ENCODE data around the gene DQX1.

The DQX1 gene

DNA sequence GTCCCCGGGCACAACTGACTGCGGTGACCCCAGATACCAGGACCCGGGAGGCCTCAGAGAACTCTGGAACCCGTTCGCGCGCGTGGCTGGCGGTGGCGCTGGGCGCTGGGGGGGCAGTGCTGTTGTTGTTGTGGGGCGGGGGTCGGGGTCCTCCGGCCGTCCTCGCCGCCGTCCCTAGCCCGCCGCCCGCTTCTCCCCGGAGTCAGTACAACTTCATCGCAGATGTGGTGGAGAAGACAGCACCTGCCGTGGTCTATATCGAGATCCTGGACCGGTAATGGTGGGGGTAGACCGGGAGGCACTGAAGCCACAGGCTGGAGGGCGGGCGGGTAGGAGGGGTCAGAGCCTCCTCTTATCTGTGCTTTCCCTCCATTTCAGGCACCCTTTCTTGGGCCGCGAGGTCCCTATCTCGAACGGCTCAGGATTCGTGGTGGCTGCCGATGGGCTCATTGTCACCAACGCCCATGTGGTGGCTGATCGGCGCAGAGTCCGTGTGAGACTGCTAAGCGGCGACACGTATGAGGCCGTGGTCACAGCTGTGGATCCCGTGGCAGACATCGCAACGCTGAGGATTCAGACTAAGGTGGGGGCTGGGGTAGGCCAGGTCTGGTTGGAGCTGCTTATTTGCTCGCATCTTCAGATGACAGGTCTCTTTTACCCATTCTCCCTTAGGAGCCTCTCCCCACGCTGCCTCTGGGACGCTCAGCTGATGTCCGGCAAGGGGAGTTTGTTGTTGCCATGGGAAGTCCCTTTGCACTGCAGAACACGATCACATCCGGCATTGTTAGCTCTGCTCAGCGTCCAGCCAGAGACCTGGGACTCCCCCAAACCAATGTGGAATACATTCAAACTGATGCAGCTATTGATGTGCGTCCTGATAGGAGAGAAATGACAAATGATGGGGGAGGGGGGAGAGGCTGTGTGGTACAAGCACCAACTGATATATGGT is 4.5 kb upstream of the DQX1 start:
- peak in 1 of 2 experiments; percentile 30 for DNase-seq

DNA sequence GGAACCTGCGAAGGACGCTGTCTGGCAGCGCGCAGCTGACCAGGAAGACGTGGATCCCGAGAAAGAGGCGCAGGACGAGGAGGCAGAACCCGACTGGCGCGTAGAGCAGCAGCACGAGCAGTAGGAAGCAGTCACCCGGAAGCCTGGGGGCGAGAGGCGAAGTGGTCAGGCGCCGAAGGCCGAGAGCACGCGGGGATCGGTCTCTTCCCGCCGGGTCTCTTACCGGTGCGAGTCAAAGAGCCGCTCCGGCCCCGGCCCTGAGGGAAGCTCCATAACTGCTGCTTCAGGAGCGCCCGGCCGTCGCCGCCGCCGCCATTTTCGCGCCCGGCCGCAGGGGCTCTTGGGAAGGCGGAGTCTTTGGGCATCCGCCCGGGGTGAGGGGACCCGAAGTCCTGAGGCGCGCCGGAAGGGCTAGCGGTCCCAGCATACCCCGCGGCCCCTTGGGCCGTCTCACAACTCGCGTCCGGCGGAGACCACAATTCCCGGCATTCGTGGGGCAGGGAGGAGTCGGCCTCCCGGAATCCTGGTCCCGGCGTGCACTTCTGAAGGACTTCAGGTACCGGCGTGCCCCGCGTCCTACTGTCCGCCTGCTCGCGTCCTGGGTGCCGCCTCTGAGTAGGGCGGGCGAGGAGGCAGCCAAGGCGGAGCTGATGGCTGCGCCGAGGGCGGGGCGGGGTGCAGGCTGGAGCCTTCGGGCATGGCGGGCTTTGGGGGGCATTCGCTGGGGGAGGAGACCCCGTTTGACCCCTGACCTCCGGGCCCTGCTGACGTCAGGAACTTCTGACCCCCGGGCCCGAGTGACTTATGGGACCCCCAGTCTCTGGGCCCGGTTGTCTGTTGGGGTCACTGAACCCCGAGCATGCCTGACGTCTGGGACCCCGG is 3.6 kb upstream of the DQX1 start, which contains the start of the genes AUP1 and HTRA2:
TSS of gene AUP1 (minus strand) at position 350 of the 882 bp plus-strand sequence. CDS start at position 273, 77 bp downstream.
TSS of gene HTRA2 (plus strand) at position 577 of the 882 bp plus-strand sequence. CDS start at position 651, 74 bp downstream.
- DNase-seq, result peak; percentile 98

DNA sequence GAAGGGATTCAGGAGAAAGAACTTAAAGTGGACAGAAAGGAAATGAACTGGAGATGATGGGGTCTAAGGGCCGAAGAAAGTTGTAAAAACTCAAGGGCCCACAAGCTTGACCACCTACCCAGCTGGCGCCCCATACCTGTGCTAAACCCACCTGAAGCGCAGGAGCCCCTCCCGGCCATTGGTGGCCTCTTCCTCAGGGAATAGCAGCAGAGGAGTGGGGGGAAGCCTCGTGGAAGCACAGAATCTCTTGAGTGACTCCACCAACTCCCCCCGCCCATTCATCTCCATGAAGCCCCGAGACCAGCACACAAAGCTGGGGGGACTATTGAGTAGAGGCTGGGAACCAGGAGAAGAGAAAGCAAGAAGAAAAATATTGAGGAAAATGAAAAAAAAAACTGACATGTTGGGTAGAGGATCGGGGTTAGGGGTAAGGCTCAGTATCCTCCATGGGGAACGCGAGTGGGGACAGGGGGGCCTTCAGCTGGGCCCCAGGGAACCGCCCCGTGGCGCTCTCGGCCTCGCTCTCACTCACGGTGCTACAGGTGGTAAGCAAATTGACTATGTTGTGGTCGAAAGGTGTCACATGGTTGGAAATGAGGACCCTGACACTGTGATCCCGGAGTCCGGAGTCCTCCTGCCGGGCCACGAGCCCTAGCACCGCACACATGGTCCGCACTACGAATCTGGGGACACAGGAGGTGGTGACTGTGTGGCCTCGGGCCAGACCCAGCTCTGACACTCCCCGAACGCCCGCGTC is 2.7 kb upstream of the DQX1 start:
- no peak for DNase-seq

DNA sequence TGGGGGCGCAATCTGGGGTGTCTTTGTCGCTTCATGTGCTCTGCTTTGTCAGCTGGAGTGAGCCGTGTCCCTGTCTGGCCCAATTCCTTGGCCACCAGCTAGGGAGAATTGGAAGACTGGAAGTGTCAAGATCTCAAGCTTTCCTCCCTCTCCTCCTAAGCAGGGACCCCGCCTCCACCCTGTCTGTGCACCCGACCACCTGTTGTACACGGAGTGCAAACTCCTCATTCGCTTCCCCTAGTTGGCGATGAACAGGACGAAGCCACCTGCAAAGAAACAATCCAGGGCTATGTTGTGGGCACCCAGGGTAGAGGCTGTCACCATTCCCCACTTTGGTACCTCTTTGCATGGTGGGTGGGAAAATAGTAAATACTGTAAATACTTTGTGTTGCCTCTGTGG is 1.7 kb upstream of the DQX1 start:
- DNase-seq, result no peak

DNA sequence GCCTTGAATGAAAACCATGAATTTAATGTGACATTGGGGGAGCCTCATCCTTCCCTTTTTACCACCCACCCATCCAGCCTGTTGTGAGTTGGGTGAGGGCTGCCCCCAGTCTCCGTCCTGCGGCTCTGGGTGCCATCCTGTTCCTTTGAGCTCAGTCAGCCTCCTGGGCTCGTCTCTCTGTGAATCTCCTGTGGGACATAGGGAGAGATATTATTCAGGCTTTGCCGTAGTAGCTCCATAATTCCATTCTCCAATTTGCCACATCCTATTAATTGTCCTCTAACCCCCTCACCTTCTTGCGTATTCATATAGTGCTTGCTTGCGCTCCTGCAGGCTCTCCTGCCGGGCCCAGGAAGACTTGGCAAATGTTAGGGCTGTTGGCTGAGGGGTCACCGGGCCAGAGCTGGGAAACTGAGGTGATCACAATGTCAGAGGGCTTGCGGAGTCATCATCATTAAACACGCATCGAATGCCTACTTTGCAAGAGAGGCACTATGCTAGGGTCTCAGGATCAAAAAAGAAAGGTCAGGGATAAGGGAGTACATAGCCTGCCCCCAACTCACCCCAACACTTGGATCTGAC is 709 bp upstream of the DQX1 start:
- no peak for DNase-seq

DNA sequence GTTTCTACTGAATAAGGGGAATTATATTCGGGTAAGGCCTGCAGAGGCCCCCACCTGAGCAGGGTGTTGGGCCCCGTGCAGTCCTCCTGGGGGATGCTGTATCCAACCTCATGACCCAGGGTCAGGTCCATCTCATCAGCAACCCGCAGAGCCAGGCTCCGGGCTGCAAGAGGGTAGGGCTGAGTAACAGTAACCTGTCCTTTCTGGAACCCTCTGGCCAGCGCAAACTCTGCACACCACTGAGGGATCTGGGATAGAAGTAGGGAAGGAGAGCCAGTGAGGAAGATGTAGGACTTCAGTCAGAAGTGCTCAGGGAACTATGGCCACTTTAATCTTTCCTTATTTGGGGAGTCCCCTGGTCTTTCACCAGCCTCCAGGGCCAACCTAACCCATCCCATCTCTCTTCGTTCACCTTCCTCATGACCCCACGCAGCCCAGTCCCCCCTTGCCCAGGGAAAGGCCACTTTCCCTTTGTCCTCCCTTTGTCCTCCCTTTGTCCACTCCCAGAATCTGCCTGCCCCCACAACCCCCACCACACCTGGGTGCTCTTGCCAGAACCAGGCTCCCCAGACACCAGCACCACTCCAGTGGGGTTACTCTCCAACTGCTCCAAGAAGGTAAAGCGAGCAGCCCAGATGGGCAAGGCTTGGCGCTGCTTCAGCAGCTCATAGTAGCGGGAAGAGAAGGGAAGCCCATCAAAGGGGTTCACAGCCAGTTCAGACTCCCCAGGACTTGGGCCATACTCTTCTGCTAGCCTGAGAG is 895 bp downstream of the DQX1 start:
- DNase-seq, result no peak

DNA sequence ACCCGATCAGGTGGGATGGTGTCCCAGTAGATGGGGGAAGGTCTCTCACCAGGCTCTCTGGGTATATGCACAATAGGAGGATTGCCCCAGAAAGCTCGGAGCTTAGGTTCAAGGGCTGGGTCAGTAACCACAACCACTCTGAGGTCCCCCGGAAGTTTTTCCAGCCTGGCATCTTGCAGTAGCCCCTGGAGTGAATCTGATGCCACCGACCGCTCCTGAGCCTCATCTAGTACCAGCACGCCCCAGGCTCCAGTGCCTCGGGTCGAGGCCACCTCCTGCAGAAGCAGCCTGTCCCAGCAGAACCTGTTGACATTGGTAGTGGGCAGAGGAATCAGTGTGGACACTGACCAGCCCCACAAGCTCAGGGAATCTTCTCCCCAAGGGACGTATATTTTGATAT is 2.0 kb downstream of the DQX1 start:
- DNase-seq, result no peak

DNA sequence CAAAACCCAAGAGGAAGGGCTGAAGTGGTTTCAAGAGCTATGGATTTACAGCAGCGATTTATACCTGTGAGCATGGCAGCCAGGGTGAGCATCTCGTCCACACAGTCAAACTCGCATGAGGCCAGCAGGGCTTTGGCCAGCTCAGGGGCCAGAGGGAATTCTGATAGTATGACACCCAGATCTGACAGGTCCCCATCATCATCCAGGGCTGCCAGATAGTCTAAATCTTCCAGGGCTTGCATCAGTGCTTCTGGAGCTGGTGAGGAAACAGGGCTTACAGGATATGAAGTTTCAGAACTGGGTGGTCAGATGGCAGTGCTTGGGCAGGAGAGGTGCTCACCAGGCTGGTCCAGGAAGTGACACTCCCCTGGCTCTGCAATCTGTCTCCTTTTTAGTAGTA is 3.5 kb downstream of the DQX1 start:
- no peak for DNase-seq

DNA sequence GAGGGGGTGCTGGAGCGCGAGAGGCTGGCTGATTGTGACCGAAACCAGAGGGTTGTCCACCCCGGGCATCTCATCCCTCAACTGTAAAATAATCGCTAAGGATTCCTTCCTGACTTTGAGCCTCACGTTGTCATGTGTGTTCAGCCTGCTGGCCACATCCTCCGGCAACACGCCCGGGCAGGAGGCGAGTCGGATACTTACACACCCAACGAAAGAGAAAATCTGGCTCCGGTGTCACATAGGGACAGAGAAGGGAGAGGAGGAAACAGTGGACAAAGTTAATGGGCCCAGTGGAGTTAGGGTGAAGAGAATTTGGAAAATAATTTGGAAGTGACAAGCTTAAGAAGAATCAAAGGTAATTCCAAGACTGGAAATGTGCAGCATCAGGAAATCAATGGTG is 9.4 kb downstream of the DQX1 start:
- no peak for DNase-seq

DNA sequence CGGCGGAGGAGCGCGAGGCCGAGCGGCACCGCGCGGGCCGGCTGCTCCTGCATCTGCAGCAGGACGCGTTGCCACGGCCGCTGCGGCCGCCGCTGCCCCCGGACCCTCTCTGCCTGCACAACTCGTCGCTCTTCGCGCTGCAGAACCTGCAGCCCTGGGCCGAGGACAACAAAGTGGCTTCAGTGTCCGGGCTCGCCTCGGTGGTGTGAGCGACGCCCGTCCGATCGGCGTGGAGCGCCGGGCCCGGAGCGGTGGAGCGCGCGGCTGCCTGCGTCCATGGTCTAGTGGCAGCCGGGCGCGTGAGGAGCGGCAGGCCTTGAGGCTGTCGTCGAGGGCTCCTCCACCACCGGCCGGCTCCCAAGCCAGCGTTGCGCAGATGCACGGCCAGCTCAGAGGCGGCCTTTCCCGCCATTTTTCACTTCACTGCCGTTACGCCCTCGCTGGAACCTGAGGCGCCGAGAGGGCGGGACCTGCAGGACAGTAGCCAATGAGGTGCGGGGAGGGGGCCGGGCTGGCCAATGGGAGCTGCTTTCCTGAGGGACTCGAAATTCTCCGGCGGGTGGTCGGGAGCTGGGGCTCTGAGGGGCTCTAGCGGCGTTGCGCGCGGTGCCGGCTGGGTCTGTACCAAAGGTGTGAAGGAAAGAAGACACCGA is 9.9 kb downstream of the DQX1 start:
- peak in 1 of 2 experiments; percentile 18 for DNase-seq

DNA sequence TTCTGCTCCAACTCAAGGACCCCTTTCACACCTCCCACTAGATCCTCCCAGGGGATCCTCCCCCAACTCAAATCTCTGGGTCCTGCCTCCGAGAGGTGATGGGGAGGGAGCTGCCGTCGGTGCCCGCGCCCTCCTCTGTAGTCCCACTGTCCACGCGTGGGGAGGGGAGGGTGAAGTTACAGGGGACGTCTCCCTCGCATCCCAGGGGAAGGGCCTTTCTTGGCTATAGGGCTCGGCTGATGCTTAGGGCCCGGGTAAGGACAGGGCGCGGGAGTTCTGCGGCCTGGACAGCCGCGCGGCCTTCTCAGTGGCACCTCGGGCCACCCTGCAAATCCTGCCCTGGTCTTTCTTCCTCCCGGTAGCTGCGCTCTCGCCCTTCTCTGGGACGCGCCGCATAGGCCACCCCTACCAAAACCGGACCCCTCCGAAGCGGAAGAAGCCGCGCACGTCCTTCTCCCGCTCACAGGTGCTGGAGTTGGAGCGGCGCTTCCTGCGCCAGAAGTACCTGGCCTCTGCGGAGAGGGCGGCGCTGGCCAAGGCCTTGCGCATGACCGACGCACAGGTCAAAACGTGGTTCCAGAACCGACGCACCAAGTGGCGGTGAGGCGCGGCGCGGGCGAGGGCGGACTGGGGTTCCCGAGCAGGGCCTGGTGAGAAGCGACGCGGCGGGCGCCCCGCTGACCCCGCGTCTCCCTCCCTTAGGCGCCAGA is 10.6 kb downstream of the DQX1 start:
- no peak for DNase-seq

DNA sequence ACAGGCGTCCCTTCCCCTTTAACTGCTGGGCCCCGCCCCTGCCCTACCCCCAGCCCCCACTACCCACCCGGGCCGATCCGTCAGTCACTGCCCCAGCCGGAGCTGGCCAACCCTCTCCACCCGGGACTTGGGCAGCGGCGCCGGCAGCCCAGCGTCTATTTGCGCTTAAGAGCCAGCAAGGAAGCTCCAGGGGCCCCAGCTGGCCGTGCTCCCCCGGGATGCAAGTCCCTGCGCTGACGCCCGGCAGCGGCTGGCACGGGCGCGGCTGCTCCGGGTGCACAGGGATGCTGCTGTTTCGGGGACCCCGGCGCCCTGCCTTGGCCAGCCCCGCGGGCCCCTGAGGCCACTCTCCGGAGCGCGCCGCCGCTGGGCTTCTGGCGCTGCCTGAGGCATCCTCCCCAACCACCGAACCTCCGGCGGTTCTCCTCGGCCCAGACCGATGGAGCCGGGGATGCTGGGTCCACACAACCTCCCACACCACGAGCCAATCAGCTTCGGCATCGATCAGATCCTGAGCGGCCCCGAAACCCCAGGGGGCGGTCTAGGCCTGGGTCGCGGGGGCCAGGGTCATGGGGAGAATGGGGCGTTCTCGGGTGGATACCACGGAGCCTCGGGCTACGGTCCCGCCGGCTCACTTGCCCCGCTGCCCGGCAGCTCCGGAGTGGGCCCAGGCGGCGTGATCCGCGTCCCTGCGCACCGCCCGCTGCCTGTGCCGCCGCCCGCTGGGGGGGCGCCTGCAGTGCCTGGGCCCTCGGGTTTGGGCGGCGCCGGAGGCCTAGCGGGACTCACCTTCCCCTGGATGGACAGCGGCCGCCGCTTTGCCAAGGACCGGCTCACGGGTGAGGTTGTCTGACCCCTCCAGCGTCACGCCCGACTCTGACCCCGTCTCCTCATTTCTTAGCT is 11.4 kb downstream of the DQX1 start, which contains the start of gene TLX2:
TSS of gene TLX2 (plus strand) at position 83 of the 903 bp plus-strand sequence. CDS start at position 440, 357 bp downstream.
- DNase-seq, result peak; percentile 35 to 59

DNA sequence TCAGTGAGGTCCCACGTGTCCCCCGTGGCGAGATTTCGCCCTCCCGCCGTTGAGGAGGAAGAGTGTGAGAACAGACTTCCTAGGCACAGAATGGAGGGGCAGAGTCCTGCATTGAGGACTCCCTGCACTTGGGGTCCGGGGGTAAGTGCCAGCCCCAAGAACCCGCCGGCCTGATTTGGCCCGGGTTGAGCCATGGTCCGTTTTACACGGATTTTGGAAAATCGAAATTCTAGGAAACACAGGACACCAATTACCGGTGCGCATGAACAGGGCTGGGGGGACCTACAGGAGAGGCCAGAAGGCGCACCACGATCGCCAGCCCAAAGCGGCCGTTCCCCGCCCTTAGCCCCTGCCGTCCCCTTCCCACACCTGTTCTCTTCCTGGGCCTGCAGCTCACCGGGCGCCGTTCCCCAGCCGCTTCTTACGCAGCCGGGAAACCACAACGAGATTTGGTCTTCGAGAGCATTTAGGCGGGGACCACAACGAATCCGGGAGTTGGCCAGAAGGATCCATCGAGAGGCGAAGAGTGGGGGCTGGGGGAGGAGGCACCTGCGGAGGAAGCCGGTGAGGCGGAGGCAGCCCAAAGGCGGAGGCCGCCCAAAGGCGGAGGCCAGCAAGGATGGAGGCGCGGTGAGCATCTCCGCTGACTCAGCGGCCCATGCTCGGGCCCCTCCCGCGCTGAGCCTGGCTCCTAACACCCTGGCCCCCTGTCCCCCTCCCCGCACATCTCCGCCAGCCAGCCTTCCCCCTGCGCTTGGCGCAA is 12.2 kb downstream of the DQX1 start:
- DNase-seq, result peak in 1 of 2 experiments; percentile 49

DNA sequence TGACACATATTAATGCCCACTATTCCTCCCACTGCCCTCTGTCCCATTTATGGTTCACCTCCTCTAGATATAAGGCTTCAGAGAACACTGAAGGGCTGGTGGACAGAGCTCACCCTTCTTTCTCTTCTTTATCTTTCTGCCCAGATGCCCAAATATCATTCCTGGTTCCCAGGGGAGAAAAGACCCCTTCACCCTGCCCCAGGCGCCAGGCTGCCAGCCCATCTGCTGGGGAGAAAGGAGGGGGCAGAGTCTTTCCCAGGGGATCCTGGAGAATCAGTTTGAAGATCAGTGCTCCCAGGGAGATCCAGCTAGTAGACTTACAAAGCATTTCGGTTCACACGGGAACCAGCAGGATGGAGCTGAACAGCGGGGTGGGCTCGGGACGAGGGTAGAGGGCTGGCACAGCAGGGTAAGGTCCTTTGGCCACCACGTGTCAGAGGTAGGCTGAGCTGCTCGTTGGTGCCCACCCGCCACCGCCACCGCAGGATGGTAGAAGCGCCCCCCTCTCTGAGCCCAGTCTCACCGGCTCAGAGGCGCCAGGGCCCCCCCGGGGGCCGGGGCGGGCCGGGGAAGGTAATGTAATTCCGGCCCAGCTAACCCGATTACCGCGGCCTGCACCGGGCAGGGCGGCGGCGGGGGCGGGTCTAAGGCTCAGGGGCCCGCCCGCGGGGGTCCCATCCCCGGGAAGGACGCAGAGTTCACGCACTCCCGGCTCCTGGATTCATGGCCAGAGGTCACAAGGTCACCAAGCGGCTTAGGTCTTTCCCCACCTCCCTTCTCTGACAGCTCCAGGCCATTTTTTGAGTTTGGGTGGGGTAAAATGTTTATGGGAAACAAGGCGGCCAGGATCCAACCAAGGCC is 13.1 kb downstream of the DQX1 start:
- DNase-seq, result peak; percentile 9 to 51

DNA sequence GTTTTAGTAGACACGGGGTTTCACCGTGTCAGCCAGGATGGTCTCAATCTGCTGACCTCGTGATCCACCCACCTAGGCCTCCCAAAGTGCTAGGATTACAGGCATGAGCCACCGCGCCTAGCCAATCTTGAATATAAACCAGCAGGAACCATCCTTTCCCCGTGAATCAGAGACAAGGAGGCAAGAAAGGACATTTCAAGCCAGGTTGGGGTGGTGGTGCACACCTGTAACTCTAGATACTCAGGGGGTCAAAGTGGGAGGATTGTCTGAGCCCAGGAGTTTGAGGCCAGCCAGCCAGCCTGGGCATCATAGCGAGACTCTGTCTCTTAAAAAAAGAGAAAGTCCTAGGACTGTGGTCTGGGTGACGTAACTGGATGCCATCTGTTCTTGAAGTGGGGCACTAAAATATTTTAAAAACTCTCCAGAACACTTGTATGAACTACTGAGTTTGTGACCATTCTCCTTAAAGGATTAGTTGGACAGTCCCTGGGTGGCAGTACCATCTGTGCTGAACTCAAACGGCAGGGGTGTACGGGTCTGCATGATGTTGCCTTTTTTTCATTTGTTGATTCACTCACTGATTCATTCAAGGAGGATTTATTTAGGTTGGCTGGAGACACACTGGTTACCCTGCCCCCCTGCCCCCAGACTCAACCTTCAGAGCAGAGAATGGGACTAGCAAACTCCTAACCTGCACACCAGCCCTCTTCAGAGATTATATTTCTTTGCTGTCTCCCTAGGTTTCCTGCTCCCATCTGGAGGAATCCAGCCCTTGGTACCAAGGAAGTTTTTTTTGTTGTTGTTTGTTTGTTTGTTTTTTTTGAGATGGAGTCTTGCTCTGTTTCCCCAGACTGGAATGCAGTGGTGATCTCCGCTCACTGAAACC is 14.7 kb downstream of the DQX1 start:
- peak; percentile 85 to 93 for DNase-seq

DNA sequence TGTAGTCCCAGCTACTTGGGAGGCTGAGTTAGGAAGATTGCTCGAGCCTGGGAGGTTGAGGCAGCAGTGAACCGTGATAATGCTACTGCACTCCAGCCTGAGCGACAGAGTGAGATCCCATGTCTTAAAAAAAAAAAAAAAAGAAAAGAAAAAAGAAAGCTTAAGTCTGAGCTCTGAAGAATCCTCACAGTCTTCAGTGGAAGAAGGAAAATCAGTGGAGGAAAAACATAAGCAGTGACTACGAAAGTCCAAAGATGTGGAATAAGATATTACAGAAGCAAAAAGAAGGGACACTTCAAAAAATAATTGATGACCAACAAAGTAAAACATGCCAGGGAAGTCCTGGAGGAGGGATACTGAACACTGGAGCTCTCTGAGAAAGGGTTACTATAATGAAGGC is 15.8 kb downstream of the DQX1 start:
- no peak for DNase-seq
